ENCODE measurements around the gene ARHGEF3.

GRCh38 chr3:56849698-56850097 is 47.9 kb upstream of the ARHGEF3 start:
- no peak for TF ChIP-seq CTCF (IDR thresholded peaks at IDR 0.05 in 8 of 11, conservative IDR thresholded peaks at IDR 0.05 in 3 of 11)
- no peak for TF ChIP-seq POLR2A (IDR thresholded peaks at IDR 0.05)
- no peak for TF ChIP-seq POLR2AphosphoS5 (IDR thresholded peaks at IDR 0.05)
